A549 (cell line): ENCODE results near the gene PITPNM1. TPM values are rescaled to one million over a fixed set of nuclear protein-coding genes. Genes with fewer than 3 reads are reported as not detected.

Experiments used
- ATAC-seq, 2 experiments: fragments of 200-7000 bp in 1 of 2; fragments of >200 bp in 1 of 2; cut with Nextera tagmentation in 1 of 2; cut with Tn5 transposase in 1 of 2; 3 replicates each; pipeline versions ENCODE4 v1.8.0 to v1.9.1; 2018 to 2020; ENCODE audit warnings: mild to moderate bottlenecking in 1 of 2, moderate library complexity in 1 of 2
- CTCF ChIA-PET: fragments of 300-600 bp; sonication (Branson Sonifier 250); formaldehyde crosslinking; extraction: SDS; loops from one replicate; lab custom pipeline; 2021; ENCODE audit warnings: antibody characterized with exemption, inconsistent platforms; lab: Yijun Ruan, JAX
- POLR2A ChIA-PET: fragments of 350-600 bp; formaldehyde crosslinking; extraction: SDS; loops from one replicate; lab custom pipeline; 2021; ENCODE audit warnings: antibody characterized with exemption, inconsistent platforms; lab: Yijun Ruan, JAX
- DNase-seq, 2 experiments: peaks; one replicate each; pipeline versions ENCODE4 v3.0.0 to v3.0.0-alpha.2; 2011 to 2016; ENCODE audit warnings: low read depth in 1 of 2, low spot score in 1 of 2
- FAIRE-seq: peaks from 2 replicates; lab custom pipeline; 2011; peaks lifted over from hg19 to GRCh38; lab: Jason Lieb, UNC
- H3K27ac ChIP-seq, 2 experiments: fragments of >200 bp; sonication (Bioruptor Twin); formaldehyde crosslinking; 3 replicates each; pipeline ENCODE4 v1.5.1; 2016 to 2017
- H3K4me1 ChIP-seq: fragments of >200 bp; sonication (Bioruptor Twin); formaldehyde crosslinking; 3 replicates; pipeline ENCODE4 v1.6.1; 2016
- H3K4me2 ChIP-seq: fragments of >200 bp; sonication (Bioruptor Twin); formaldehyde crosslinking; 3 replicates; pipeline ENCODE4 v1.6.1; 2016
- H3K4me3 ChIP-seq: fragments of >200 bp; sonication (Bioruptor Twin); formaldehyde crosslinking; 3 replicates; pipeline ENCODE4 v1.5.1; 2016
- H3K9me3 ChIP-seq: fragments of >200 bp; sonication (Bioruptor Twin); formaldehyde crosslinking; 3 replicates; pipeline ENCODE4 v1.6.1; 2016
- BHLHE40 ChIP-seq: IDR thresholded peaks from 2 replicates; pipeline ENCODE4 v1.6.1; 2012; ENCODE audit warnings: low read depth, low read length, inconsistent platforms
- EHMT2 ChIP-seq: fragments of 200-600 bp; sonication (generic); IDR thresholded peaks from 2 replicates; pipeline ENCODE4 v1.6.1; 2016; ENCODE audit warnings: antibody characterized with exemption, low read depth, mild to moderate bottlenecking, moderate library complexity
- FOSL2 ChIP-seq, 2 experiments: fragments of 450-650 bp in 1 of 2; fragments of >200 bp in 1 of 2; sonication (Bioruptor Twin) in 1 of 2; formaldehyde crosslinking; IDR thresholded peaks; 2 replicates each; pipeline versions ENCODE4 v1.5.0 to v1.6.1; 2016 to 2020; ENCODE audit warnings: mild to moderate bottlenecking in 1 of 2, moderate library complexity in 1 of 2
- GATA3 ChIP-seq: IDR thresholded peaks from 2 replicates; pipeline ENCODE4 v1.6.1; 2012; ENCODE audit warnings: borderline replicate concordance
- HES2 ChIP-seq: fragments of >200 bp; sonication (Bioruptor Twin); formaldehyde crosslinking; IDR thresholded peaks from 2 replicates; pipeline ENCODE4 v1.6.1; 2016
- HEYL ChIP-seq: fragments of 250-450 bp; sonication (Bioruptor Pico); IDR thresholded peaks from 2 replicates; pipeline ENCODE4 v1.8.0; 2021; ENCODE audit warnings: mild to moderate bottlenecking, moderate library complexity
- HMGXB4 ChIP-seq: fragments of 250-450 bp; sonication (Bioruptor Pico); IDR thresholded peaks from 2 replicates; pipeline ENCODE4 v1.5.0; 2021; ENCODE audit warnings: mild to moderate bottlenecking, moderate library complexity, borderline replicate concordance
- HOXB5 ChIP-seq: fragments of 250-450 bp; sonication (Bioruptor Pico); IDR thresholded peaks from 2 replicates; pipeline ENCODE4 v1.5.0; 2020; ENCODE audit warnings: mild to moderate bottlenecking, moderate library complexity
- JUN ChIP-seq, 2 experiments: fragments of >200 bp; sonication (Bioruptor Twin); formaldehyde crosslinking; IDR thresholded peaks; 2 replicates in 1 of 2; 3 replicates in 1 of 2; pipeline ENCODE4 v1.6.1; 2016 to 2017
- KDM1A ChIP-seq: fragments of 200-600 bp; sonication (generic); IDR thresholded peaks from 2 replicates; pipeline ENCODE4 v1.6.1; 2016; ENCODE audit warnings: low read depth, mild to moderate bottlenecking
- MAFK ChIP-seq: fragments of 450-650 bp; IDR thresholded peaks from 2 replicates; pipeline ENCODE4 v1.6.1; 2014; ENCODE audit not compliant: partially characterized antibody
- NFE2L2 ChIP-seq: fragments of 150-350 bp; conservative IDR thresholded peaks from 2 replicates; pipeline ENCODE4 v1.6.1; 2014; ENCODE audit warnings: low read length
- NR3C1 ChIP-seq: fragments of >200 bp; sonication (Bioruptor Twin); formaldehyde crosslinking; IDR thresholded peaks from 3 replicates; pipeline ENCODE4 v1.6.1; 2017
- PBX3 ChIP-seq: IDR thresholded peaks from 2 replicates; pipeline ENCODE4 v1.6.1; 2012
- PHF8 ChIP-seq: fragments of 200-600 bp; sonication (generic); IDR thresholded peaks from 2 replicates; pipeline ENCODE4 v1.6.1; 2016; ENCODE audit warnings: low read depth, mild to moderate bottlenecking, antibody characterized with exemption, moderate library complexity, borderline replicate concordance
- RAD21 ChIP-seq, 2 experiments: fragments of >200 bp in 1 of 2; sonication (Bioruptor Twin) in 1 of 2; formaldehyde crosslinking in 1 of 2; IDR thresholded peaks in 1 of 2; conservative IDR thresholded peaks in 1 of 2; 2 replicates in 1 of 2; 3 replicates in 1 of 2; pipeline ENCODE4 v1.6.1; 2012 to 2018; ENCODE audit warnings: inconsistent platforms in 1 of 2
- RARB ChIP-seq: fragments of 250-450 bp; sonication (Bioruptor Pico); IDR thresholded peaks from 2 replicates; pipeline ENCODE4 v1.8.0; 2021; ENCODE audit warnings: mild to moderate bottlenecking, moderate library complexity
- REST ChIP-seq: fragments of 200-600 bp; sonication (generic); IDR thresholded peaks from 2 replicates; pipeline ENCODE4 v1.6.1; 2016; ENCODE audit warnings: antibody characterized with exemption, mild to moderate bottlenecking, moderate library complexity
- RFX5 ChIP-seq: fragments of 450-650 bp; IDR thresholded peaks from 2 replicates; pipeline ENCODE4 v1.7.1; 2014; ENCODE audit warnings: antibody characterized with exemption, mild to moderate bottlenecking, moderate library complexity
- TP53 ChIP-seq: fragments of 250-450 bp; sonication (Bioruptor Pico); IDR thresholded peaks from 2 replicates; pipeline ENCODE4 v1.5.0; 2021; ENCODE audit warnings: mild to moderate bottlenecking, moderate library complexity
- USF2 ChIP-seq: fragments of 450-650 bp; IDR thresholded peaks from 2 replicates; pipeline ENCODE4 v1.6.1; 2014; ENCODE audit warnings: antibody characterized with exemption
- ZC3H11A ChIP-seq: fragments of 450-650 bp; IDR thresholded peaks from 2 replicates; pipeline ENCODE4 v1.6.1; 2014; ENCODE audit warnings: antibody characterized with exemption, mild to moderate bottlenecking
- ZFP36 ChIP-seq: fragments of 450-650 bp; IDR thresholded peaks from 2 replicates; pipeline ENCODE4 v1.6.1; 2014; ENCODE audit warnings: borderline replicate concordance; ENCODE audit not compliant: partially characterized antibody
- ZNF302 ChIP-seq: fragments of 250-450 bp; sonication (Bioruptor Pico); IDR thresholded peaks from 2 replicates; pipeline ENCODE4 v1.9.0; 2021; ENCODE audit warnings: inconsistent platforms, mild to moderate bottlenecking, moderate library complexity
- ZSCAN20 ChIP-seq: fragments of 250-450 bp; sonication (Bioruptor Pico); IDR thresholded peaks from 2 replicates; pipeline ENCODE4 v1.8.0; 2022; ENCODE audit warnings: mild to moderate bottlenecking, moderate library complexity
- WGBS: methylation state at CpG from one replicate; pipeline ENCODE4 v1.1.6; 2017; ENCODE audit errors: missing lambda C conversion rate; 5-methylcytosine and 5-hydroxymethylcytosine counted together
- polyA plus RNA-seq, 4 experiments: library from polyadenylated mRNA; depleted of rRNA in 3 of 4; stranded (reverse); fragments of >200 nt; fragmentation: RNase III in 1 of 4; extraction: RNeasy Plus Mini Kit Qiagen cat#74134 plus additional on column Dnase treatment in 1 of 4; gene quantifications; 2 replicates in 3 of 4; 3 replicates in 1 of 4; pipeline ENCODE4 v1.2.3, GENCODE V29; 2011 to 2017
- TF ChIP-seq, protein P1 (sequence below): fragments of >200 bp; sonication (Bioruptor Twin); formaldehyde crosslinking; IDR thresholded peaks from 3 replicates; pipeline ENCODE4 v1.5.1; 2016
- TF ChIP-seq, protein P2 (sequence below): IDR thresholded peaks from 2 replicates; pipeline ENCODE4 v1.6.1; 2012

The PITPNM1 gene
- polyA plus RNA-seq, 2 of the 4 experiments (the other 2 are of a cell fraction): 14.2 to 42.0 TPM

GRCh38 chr11:67508486-67509121, 3.4 kb upstream of the PITPNM1 start (continued):
- no peak for TF ChIP-seq PBX3
- TF ChIP-seq RFX5: peak; percentile 3; the same call in 1 of the 2 replicates

DNA sequence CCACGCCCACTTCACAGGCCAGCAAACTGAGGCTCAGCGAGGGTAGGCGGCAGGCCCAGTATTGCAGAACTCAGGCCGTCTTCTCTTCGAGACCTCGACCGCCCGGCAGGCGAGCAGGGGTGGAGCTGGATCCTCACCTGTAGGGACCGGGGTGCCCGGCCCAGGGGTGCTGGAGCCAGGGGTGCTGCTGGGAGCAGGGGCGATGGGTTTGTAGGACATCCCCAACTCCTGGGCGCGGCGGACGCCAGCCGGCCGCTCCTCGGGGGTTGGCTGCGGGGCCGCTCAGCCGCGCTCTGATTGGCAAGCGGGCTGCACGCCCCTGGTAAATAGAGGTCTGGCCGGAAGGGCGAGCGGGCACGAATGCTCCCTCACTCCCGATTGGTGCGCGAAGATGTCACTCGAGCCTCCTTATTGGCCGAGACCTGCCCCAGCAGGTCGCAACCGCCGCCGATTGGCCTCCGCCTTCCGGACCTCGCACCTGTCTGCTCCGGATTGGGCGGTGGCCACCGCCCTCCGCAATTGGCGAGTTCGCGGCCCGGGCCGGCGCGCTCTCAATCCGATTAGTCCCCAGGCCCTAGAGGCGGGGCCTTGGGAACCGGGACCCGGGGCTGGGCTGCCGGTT, 2.8 kb upstream of the PITPNM1 start, which contains the start of gene CDK2AP2:
TSS of gene CDK2AP2 (minus strand) at position 299 of the 622 bp plus-strand sequence. CDS start at position 219, 80 bp downstream.
- H3K9me3 ChIP-seq: no peaks in the 10 kb centered on the region
- ATAC-seq: peak; percentile 67 to 86
- CTCF ChIA-PET: interaction anchor here (0.7 to 1.1 kb wide), 5 partner anchors 76 to 162 kb away, joined by 3 to 6 read pairs (median 4); partner anchors contain the start of gene GSTP1
- H3K27ac ChIP-seq: peak within 1 kb of the TSS; percentile 81 to 90
- peak within 1 kb of the TSS; percentile 68 for H3K4me3 ChIP-seq
- H3K4me2 ChIP-seq: peak within 1 kb of the TSS; percentile 85
- POLR2A ChIA-PET: interaction anchor here (0.6 kb wide), 1 partner anchor 121 kb away, joined by 3 read pairs; no protein-coding TSS in a partner anchor
- peak; percentile 97 to 100 for DNase-seq
- WGBS: 1% methylated on average over 10 of the region's 57 CpGs
- peaks cover 34% of the 10 kb centered on the region for H3K4me1 ChIP-seq
- FAIRE-seq: peak; percentile 79
- TF ChIP-seq NR3C1 (no peak), USF2 (no peak), FOSL2 (IDR thresholded peaks at IDR 0.05) (no peak), FOSL2 (CRISPR knock-in tag; IDR thresholded peaks at IDR 0.05) (no peak), HES2 (no peak), REST (0 out of 2 replicates have a peak, but pooled peaks have one; percentile 34), KDM1A (peak; percentile 98), HEYL (no peak), BHLHE40 (0 out of 2 replicates have a peak, but pooled peaks have one; percentile 29), ZC3H11A (no peak), TP53 (CRISPR knock-in tag) (no peak), GATA3 (no peak), EHMT2 (no peak), ZNF302 (no peak), PHF8 (peak; percentile 70), HOXB5 (CRISPR knock-in tag) (peak; percentile 39; the same call in 1 of the 2 replicates), RAD21 (conservative IDR thresholded peaks at IDR 0.05 in 1 of 2, IDR thresholded peaks at IDR 0.05 in 1 of 2) (no peak), ZFP36 (no peak), NFE2L2 (no peak), MAFK (no peak), RARB (no peak), HMGXB4 (no peak), ZSCAN20 (CRISPR knock-in tag) (no peak), RFX5 (peak; percentile 77), JUN (IDR thresholded peaks at IDR 0.05) (peak; percentile 63 to 64; a peak in 4 of 5 replicates)
- TF ChIP-seq, protein P1, sequence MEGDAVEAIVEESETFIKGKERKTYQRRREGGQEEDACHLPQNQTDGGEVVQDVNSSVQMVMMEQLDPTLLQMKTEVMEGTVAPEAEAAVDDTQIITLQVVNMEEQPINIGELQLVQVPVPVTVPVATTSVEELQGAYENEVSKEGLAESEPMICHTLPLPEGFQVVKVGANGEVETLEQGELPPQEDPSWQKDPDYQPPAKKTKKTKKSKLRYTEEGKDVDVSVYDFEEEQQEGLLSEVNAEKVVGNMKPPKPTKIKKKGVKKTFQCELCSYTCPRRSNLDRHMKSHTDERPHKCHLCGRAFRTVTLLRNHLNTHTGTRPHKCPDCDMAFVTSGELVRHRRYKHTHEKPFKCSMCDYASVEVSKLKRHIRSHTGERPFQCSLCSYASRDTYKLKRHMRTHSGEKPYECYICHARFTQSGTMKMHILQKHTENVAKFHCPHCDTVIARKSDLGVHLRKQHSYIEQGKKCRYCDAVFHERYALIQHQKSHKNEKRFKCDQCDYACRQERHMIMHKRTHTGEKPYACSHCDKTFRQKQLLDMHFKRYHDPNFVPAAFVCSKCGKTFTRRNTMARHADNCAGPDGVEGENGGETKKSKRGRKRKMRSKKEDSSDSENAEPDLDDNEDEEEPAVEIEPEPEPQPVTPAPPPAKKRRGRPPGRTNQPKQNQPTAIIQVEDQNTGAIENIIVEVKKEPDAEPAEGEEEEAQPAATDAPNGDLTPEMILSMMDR: 0 out of 3 replicates have a peak, but pooled peaks have one; percentile 7
- TF ChIP-seq, protein P2, sequence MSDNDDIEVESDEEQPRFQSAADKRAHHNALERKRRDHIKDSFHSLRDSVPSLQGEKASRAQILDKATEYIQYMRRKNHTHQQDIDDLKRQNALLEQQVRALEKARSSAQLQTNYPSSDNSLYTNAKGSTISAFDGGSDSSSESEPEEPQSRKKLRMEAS: peak; percentile 63
